ENCODE measurements around the gene GPC6.
A peak's percentile ranks its signal among the peaks of the same experiment; 100 is the strongest.

Gene GPC6

GRCh38 chr13:93951108-93951507 lies 724.5 kb downstream of the GPC6 start:
- no peak for DNase-seq

GRCh38 chr13:93951951-93952350 lies 725.3 kb downstream of the GPC6 start:
- DNase-seq = no peak

- no peak for DNase-seq
These were observed 727.2 kb downstream of the GPC6 start for GRCh38 chr13:93953841-93954240.

GRCh38 chr13:93955904-93956303 lies 729.3 kb downstream of the GPC6 start:
- DNase-seq = no peak

- DNase-seq = no peak
These were observed 729.8 kb downstream of the GPC6 start for GRCh38 chr13:93956426-93956825.

GRCh38 chr13:93957371-93957770 lies 730.8 kb downstream of the GPC6 start:
- DNase-seq = no peak

- DNase-seq = no peak
These were observed 733.4 kb downstream of the GPC6 start for GRCh38 chr13:93959796-93960533.

- DNase-seq = no peak
These were observed 736.9 kb downstream of the GPC6 start for GRCh38 chr13:93963266-93964145.

GRCh38 chr13:93964146-93964512 lies 737.5 kb downstream of the GPC6 start:
- DNase-seq = no peak

- DNase-seq = no peak
These were observed 739.0 kb downstream of the GPC6 start for GRCh38 chr13:93965587-93965986.

- DNase-seq = no peak
These were observed 739.8 kb downstream of the GPC6 start for GRCh38 chr13:93966267-93966936.

GRCh38 chr13:93967286-93967685 lies 740.7 kb downstream of the GPC6 start:
- no peak for DNase-seq

GRCh38 chr13:93975242-93975641 lies 748.6 kb downstream of the GPC6 start:
- no peak for DNase-seq

- DNase-seq = peak; percentile 96
These were observed 749.9 kb downstream of the GPC6 start for GRCh38 chr13:93976528-93976927.

- DNase-seq = no peak
These were observed 751.4 kb downstream of the GPC6 start for GRCh38 chr13:93977986-93978385.

GRCh38 chr13:93981426-93981977 lies 754.9 kb downstream of the GPC6 start:
- DNase-seq = no peak

- no peak for DNase-seq
These were observed 755.7 kb downstream of the GPC6 start for GRCh38 chr13:93982179-93982918.

- DNase-seq = no peak
These were observed 757.4 kb downstream of the GPC6 start for GRCh38 chr13:93984052-93984451.

GRCh38 chr13:93984876-93985275 lies 758.3 kb downstream of the GPC6 start:
- no peak for DNase-seq

GRCh38 chr13:93987458-93987857 lies 760.9 kb downstream of the GPC6 start:
- no peak for DNase-seq

GRCh38 chr13:93991569-93991968 lies 765.0 kb downstream of the GPC6 start:
- DNase-seq = no peak

GRCh38 chr13:93996481-93996880 lies 769.9 kb downstream of the GPC6 start:
- no peak for DNase-seq

GRCh38 chr13:94006296-94006695 lies 779.7 kb downstream of the GPC6 start:
- no peak for DNase-seq

Measured in NCI-H187 treated with DMSO at 0.1 percent for 48 hours (cell line).